ENCODE data around the gene GET4.

DNA sequence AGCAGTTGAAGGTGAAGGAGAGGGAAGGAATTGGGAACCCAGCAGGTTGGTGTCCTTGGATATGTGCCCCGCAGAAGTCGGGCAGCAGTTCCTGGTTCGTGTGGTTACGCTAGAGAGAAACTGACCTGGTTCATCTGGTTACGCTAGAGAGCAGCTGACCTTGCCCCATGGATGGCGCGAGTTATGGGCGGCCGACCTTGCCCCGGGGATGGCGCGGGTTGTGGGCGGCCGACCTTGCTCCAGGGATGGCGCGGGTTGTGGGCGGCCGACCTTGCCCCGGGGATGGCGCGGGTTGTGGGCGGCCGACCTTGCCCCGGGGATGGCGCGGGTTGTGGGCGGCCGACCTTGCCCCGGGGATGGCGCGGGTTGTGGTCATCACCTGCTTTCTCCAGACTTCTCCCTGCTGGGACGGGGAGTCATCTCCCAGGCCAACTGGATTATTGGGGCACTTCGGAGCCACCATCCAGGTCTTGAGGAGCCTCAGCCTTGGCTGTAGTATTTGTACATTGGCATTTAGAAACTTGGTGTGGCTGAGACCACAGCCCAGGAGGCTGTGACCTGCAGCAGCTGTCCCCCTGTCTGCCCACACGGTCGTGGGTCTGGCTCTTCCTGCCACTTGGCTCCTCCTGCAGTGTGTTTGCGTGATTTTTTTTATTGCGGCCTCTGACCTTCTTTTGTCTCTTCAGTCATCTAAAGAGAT lies 6.1 kb downstream of the GET4 start:
- TF ChIP-seq, protein P1, sequence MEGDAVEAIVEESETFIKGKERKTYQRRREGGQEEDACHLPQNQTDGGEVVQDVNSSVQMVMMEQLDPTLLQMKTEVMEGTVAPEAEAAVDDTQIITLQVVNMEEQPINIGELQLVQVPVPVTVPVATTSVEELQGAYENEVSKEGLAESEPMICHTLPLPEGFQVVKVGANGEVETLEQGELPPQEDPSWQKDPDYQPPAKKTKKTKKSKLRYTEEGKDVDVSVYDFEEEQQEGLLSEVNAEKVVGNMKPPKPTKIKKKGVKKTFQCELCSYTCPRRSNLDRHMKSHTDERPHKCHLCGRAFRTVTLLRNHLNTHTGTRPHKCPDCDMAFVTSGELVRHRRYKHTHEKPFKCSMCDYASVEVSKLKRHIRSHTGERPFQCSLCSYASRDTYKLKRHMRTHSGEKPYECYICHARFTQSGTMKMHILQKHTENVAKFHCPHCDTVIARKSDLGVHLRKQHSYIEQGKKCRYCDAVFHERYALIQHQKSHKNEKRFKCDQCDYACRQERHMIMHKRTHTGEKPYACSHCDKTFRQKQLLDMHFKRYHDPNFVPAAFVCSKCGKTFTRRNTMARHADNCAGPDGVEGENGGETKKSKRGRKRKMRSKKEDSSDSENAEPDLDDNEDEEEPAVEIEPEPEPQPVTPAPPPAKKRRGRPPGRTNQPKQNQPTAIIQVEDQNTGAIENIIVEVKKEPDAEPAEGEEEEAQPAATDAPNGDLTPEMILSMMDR (IDR thresholded peaks at IDR 0.05): no peak
- TF ChIP-seq POLR2A (IDR thresholded peaks at IDR 0.05): no peak

All from right lobe of liver (tissue), 4 donors.